ENCODE data around the gene SLIT1.

The SLIT1 gene

GRCh38 chr10:97117372-97117771 is 68.4 kb downstream of the SLIT1 start:
- H3K4me3 ChIP-seq (ENCODE audit: low read depth, low read length): no peak overlapping the region

DNA sequence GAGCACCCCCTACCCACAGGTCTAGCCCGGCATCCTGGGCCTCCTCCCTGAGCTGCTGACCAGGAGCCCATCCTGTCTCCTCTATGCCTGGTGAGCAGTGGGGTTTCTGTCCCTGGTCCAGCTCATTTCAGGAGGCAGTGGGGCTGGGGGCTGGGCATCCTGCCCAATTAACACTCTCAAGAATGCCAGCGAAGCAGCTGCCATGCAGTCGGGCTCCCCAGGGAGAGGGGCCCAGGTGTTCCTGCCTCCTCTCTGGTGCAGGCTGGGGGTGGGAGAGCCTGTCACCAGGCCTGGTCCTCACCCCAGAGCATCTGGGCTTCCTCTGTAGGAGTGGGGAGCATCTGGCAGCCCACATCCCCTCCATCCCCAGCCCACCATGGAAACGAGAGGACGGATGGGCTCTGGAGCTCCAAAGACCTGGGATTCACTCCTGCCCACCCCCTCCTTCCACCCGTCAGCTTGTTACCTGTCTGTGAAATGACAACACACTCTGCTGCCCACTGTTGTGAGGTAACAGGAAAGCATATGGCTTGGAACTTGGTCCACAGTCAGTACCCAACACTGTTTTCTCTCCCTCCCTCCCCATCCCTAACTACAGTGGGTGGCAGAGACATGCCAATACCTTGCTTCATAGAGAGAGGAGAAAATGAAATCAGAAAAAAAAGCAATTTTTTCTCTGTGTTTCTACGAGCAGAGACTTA is 69.1 kb downstream of the SLIT1 start:
- no peak overlapping the region for H3K4me3 ChIP-seq (ENCODE audit: low read depth, low read length)

DNA sequence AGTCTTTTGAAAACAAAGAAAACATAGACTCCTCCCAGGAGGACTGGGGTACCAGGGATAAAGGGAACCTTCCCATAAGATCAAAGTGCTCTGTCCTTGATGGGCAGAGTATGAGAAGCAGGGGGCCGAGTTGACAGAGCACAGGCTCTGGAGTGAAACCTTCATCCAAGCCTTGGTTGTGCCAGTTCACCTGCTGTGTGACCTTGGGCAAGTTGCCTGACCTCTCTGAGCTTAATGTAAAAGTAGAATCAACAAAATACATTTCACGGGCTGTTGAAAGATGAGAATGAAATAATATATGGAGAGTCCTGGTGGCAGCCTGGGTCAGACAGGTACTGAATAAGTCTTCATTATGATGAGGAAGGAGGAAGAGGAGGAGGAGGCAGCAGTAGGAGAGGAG is 69.9 kb downstream of the SLIT1 start:
- no peak overlapping the region for H3K4me3 ChIP-seq (ENCODE audit: low read depth, low read length)

DNA sequence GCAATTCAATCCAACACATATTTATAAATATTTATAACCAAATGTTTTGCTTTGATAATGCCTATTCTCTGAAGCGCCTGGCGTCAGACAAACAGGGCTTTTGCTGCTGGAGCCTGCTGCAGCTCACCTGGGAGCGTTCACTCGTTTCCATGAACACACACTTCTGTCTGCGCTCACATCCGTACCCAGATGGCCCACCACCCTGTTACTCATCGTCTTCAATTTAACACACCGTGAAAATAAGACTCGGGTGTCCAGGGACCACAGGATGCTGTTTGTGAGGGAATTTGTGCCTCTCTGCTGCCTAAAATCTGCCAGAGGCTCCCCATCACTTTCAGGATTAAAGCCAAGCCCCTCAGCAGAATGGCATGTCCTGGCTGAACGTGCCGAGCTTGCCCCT is 74.1 kb downstream of the SLIT1 start:
- H3K4me3 ChIP-seq (ENCODE audit: low read depth, low read length): no peak overlapping the region

GRCh38 chr10:97109547-97109946 is 76.2 kb downstream of the SLIT1 start:
- H3K4me3 ChIP-seq (ENCODE audit: low read depth, low read length): no peak overlapping the region

- no peak overlapping the region for H3K4me3 ChIP-seq (ENCODE audit: low read depth, low read length)
Observed at GRCh38 chr10:97107551-97107950, 78.2 kb downstream of the SLIT1 start.

DNA sequence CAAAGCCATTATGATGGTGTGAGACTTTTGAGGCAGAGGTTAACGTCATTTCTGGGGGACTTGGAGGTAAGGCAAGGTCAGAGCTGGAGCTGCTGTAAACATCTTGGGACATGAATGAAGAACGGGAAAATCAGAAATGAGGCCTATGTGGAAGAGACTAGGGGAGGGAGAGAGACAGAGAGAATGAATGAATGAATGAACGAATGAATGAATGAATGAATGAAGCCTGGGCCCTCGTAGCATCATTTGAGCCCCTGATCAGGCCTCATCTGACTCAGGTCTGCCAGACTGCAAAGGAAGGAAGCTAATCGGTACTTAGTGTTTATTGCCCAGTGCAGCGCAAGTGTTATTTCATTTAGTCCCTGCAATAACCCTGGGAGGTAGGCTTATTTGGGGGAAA is 79.6 kb downstream of the SLIT1 start:
- H3K4me3 ChIP-seq (ENCODE audit: low read depth, low read length): no peak overlapping the region

- H3K4me3 ChIP-seq (ENCODE audit: low read depth, low read length): no peak overlapping the region
Observed at GRCh38 chr10:97105303-97105702, 80.5 kb downstream of the SLIT1 start.

GRCh38 chr10:97103316-97104080 is 82.3 kb downstream of the SLIT1 start:
- no peak overlapping the region for H3K4me3 ChIP-seq (ENCODE audit: low read depth, low read length)

DNA sequence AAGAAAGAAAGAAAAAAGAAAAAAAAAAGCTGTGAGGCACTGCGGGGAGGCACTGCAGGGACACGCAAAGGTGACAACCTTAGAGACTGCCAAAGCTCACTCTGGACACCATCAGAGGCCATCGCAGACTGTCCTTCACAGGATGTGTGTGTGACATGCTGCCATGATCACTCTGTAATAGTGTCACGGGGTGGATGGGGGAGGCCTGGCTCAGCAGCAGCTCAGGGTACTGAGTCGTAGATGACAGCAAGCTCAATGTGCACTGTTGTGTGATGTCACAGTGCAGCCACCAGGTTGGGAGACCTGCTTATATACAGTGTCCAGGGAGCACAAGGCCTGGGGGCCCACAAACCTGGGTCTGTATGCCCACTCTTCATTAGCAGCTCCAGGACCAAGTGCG is 83.3 kb downstream of the SLIT1 start:
- H3K4me3 ChIP-seq (ENCODE audit: low read depth, low read length): no peak overlapping the region

GRCh38 chr10:97101166-97101940 is 84.4 kb downstream of the SLIT1 start:
- no peak overlapping the region for H3K4me3 ChIP-seq (ENCODE audit: low read depth, low read length)

- H3K4me3 ChIP-seq (ENCODE audit: low read depth, low read length): no peak overlapping the region
Observed at GRCh38 chr10:97100657-97101056, 85.1 kb downstream of the SLIT1 start.

DNA sequence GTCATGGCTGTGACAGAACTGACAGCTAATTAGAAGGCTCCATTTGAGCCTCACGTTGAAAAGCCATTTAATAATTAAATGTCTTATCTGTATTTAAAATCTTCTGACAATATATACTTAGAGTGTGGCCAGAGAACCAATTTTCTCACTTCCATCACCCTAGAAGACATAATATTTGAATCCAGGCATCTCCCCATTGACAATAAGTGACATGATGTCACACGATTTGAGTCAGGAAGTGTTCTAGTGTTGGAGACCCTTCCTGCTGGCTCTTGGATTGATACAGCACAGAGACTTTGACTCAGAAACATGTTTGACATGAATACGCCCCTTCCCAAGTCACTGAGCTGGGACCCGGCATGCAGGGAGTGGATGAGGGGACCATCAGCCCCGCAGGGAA is 85.9 kb downstream of the SLIT1 start:
- H3K4me3 ChIP-seq (ENCODE audit: low read depth, low read length): no peak overlapping the region

DNA sequence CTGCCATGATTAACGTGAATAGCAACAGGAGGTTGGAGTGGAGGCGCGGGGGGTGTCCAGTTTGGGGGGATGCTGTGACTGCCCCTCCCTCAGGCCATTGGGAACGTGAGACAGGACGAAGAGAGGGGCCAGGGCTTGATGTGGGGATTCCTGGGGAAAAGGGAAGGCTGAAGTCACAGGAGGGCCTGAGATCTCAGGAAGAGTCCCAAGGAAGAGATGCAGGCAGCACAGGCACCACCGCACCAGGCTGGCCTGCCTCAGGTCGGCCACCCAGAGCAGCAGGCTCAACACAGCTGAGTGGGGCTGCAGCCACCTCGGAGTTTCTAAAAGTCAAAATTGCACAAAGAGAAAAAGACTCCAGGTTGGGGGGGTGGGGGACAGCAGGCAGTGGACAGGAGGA is 86.7 kb downstream of the SLIT1 start:
- no peak overlapping the region for H3K4me3 ChIP-seq (ENCODE audit: low read depth, low read length)

DNA sequence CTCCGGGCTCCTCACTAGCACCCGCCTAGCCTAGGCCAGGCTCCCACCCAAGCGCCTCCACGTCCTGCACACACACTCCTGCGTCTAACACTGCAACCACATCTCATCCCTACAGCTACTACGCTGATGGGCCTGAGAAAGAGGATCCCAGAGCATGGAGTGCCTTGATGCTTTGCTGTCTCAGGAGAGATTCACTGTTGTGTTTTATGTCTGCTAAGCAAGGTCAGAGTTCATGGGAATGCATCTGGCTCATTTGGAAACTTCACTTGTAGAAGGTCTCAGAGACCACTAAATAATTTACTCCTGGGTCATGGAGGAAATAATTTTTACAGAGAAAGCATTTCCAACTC is 88.7 kb downstream of the SLIT1 start:
- H3K4me3 ChIP-seq (ENCODE audit: low read depth, low read length): no peak overlapping the region

GRCh38 chr10:97096261-97097083 is 89.3 kb downstream of the SLIT1 start:
- no peak overlapping the region for H3K4me3 ChIP-seq (ENCODE audit: low read depth, low read length)

DNA sequence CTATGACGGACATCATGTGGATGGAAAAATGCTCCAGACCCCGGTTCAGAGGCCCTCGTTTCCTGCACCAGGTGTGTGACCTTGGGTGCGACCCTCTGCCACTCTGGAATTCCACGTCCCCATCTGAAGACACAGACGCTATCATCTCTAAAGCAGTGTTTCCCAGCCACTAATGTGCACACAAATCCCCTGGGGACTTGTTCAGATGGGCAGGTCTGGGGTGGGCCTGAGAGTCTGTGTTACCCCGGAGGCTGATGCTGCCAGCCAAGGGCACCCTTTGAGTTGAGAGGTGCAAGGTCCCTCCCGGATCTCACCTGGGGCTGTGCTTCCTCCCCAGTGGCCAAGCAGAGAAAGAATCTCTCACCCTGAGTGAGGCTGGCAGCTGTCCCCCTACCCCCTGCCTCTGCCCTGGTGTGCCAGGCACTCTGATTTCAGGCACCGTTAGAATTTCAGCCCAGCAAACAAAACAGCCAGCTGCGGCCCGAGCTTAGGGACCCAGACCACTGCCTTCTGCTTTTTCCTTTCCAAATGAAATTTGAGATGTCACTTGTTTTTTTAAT is 90.0 kb downstream of the SLIT1 start:
- no peak overlapping the region for H3K4me3 ChIP-seq (ENCODE audit: low read depth, low read length)

GRCh38 chr10:97090644-97091043 is 95.1 kb downstream of the SLIT1 start:
- H3K4me3 ChIP-seq (ENCODE audit: low read depth, low read length): no peak overlapping the region

DNA sequence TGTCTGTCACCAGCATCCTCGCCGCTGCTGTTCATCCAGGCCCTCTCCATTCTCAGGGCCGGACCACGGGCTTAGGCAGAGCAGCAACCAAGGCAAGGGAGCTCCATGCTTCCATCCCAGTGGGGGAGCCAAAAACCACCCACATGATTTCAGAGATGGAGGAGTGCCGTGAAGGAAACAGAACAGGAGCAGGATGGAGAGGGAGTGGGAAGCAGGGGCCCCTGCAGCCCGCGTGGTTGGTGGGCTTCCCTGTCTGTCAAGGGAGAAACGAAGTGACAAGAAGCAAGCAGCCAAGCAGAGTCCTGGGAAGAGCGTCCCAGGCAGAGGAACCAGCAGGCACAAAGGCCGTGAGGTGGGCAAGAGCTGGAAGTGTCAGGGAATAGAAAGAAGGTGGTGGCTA is 95.7 kb downstream of the SLIT1 start:
- no peak overlapping the region for H3K4me3 ChIP-seq (ENCODE audit: low read depth, low read length)

GRCh38 chr10:97089209-97089870 is 96.4 kb downstream of the SLIT1 start:
- no peak overlapping the region for H3K4me3 ChIP-seq (ENCODE audit: low read depth, low read length)
